Cortex of kidney (tissue), 1 donor: ENCODE measurements around the gene XYLT1.
"Not testable (repeated sequence)": the region's sequence is repeated elsewhere in the genome, so short reads cannot be mapped to it uniquely, and the experiment has no call there.

Experiments
- DNase-seq: peaks from one replicate; lab custom pipeline; 2025; lab: John Stamatoyannopoulos, UW

XYLT1 gene

DNA sequence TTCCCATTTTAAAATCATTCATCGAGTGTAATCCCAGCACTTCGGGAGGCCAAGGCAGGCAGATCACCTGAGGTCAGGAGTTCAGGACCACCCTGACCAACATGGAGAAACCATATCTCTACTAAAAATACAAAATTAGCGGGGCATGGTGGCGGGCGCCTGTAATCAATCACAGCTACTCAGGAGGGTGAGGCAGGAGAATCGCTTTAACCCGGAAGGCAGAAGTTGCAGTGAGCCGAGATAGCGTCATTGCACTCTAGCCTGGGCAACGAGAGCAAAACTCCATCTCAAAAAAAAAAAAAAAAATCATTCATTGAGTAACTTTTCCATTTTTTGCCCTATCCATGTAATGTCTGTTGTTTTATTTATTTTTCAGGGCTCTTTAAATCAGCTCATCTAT is 135.4 kb downstream of the XYLT1 start:
- DNase-seq: not testable (repeated sequence)

DNA sequence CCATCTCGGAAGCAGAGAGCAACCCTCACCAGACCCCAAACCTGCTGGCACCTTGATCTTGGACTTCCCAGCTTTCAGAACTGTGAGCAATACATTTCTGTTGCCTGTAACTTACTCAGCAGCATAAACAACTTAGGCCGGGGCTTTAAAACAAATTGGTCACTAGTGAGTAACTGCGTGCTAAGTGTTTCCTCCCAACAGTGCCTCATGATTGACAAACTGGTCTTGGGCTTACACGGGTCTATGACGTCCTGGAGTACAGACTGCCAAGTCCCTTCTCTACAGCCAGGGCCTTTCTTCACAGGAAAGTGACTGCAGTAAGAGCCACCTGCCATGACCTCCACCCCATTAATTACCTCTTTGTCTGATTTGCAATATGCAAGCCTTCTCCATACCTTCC is 136.7 kb downstream of the XYLT1 start:
- DNase-seq: no peak

DNA sequence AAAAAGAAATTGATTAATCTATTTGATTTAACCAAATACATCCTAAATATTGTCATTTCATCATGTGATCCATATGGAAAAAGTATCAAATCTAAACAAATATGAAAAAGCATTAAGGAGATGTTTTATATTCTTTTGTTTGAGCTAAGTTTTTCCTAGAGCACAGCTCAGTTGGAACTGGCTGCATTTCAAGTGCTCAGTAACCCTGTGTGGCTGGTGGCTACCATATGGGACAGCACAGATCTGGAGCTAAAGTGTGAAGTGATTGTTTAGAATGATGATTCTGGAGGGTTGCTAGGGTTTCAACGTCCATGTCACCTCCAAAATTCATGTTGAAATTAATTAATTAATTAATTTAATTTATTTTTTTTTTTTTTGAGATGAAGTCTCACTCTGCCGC is 137.5 kb downstream of the XYLT1 start:
- no peak for DNase-seq

DNA sequence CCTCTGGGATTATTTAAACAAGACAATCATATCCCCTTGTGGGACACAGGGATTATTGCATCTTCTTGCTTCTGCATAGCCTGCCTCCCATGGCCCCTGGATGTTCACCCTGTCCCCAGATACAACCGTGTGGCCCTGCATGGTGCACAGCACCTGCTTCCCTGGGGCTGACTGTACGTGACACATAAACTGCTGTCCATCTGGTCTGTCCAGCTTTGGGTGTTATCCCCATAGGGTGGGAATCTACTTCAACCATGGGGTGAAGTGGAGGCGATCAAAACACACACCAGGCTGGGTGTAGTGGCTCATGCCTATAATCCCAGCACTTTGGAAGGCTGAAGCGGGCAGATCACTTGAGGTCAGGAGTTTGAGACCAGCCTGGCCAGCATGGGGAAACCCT is 138.8 kb downstream of the XYLT1 start:
- DNase-seq: no peak

DNA sequence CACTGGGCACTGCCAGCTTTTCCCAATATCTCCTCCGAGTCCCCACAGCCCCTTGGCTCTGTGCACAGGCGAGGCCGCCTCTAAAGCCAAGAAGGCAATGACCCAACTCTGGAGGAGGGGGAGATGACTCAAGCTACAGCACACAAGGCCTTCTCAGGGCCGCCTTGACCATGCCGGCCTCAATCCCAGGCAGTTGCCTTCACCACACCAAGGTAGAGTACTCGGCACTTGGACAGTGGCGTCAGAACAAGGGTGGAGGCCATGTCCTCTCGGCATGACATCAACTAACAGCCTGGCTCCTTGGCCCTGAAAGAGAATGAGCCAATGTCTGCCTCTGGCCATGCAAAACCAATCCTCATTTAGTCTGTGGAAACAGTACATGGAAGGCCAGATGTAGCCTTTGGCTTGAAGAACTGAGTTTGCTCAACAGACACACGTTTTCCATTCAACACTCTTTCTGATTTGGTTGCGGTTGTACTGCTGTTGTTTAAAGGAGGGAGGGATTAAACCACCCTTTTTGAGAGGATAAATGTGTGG is 139.6 kb downstream of the XYLT1 start:
- no peak for DNase-seq

DNA sequence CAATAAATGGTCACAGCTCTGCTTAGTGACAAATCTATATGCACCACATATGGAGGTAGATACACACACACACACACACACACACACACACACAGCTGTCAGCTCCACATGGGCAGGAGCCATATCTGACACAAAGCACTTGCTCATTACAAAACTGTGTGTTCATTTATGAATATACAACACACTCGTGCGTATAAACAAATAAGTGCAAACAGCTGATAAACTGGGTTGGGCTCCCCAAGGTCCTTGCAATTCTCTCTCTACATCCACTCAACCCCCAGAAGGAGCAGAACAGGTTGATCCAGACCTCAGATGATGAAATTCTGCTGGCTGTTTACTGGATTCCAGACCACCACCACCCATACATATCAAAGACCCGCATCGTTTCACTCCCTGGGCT is 140.7 kb downstream of the XYLT1 start:
- no peak for DNase-seq

DNA sequence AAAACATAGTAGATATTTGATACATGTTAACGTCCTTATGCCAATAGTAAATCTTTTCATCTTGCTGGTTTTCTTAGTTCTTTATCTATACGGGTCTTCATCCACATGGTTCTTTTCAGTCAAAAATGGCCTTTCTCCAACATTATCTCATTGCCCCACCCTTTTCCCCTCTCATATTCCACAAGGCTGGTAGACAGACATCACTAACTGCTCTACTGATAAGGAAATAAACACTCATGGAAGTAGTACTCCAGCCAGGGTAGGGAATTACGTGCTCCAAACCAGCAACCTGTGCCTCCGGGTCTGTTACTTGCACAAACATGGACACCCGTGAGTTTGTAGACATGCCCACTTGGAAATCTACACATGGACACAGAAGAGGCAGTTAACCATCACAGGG is 141.4 kb downstream of the XYLT1 start:
- no peak for DNase-seq

DNA sequence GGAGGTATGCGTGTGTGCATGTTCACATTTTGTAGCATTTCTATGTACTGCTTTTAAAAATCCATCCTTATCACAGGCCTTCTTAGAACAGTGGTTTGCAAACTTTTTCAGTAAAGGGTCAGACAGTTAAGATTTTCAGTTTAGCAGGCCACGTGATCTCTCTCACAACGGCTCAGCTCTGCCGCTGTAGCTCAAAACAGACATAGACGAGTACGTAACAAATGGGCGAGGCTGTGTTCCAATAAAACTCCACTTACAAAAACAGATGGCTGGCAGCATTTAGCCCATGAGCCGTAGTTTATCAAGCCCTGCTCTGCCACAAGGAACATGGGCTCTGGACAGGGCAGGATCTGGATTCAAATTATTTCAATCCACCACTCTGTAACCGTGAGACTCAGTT is 141.8 kb downstream of the XYLT1 start:
- DNase-seq: no peak

DNA sequence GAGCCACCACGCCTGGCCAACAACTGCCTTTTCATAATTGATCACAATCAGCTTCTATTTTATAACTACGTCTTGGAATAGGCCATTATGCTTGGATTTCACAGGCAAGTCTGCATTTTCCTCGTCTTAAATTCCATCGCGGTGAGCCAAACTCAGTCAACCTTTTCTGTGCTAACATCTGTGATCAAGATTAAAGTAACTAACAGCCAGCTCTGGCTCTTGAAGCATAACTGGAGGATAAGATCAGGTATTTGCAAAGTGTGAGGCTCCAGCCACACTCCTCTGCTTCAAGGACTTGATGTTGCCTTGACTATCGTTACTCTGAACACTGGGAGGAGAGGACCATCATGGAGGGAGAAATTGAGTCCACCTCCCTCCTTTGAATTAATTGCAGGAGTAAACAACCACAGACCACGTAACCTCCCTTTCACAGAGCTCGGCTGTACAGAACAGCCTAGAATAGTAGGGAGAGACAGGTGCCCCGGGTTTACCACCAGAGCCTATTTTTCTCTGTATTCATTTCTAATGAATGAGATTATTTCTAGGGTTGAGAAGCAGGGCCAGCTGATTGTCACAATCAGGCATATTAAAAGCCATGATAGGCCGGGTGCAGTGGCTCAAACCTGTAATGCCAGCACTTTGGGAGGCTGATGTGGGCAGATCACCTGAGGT is 143.0 kb downstream of the XYLT1 start:
- no peak for DNase-seq

DNA sequence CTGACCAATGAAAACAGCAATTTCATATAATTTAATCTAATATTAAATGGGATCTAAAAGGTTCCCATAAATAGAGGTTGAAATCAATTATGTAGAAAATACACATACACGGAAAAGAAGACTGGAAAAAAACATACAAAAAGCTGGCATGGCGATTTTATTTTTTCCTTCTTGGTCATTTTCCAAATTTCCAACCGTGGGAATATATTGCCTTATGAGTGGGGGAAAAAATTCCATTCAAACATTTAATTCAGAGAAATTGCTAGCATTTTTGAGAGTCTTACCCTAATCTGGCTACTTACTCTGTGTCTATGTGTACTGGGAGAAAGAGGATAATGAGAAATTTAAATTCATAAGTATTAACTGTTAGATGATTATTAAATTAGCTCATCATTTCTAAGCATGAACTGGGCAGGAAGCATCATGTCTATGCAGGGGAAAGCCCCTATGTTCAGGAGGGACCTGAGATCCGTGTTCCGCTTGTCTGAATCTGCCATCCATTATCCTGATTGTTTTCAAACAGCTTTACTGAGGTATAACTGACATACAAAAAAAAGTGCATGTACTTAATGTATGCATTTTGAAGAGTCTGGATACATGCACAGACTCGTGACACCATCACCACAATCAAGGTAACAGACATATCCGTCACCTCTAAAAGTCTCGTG is 145.2 kb downstream of the XYLT1 start:
- DNase-seq: no peak

DNA sequence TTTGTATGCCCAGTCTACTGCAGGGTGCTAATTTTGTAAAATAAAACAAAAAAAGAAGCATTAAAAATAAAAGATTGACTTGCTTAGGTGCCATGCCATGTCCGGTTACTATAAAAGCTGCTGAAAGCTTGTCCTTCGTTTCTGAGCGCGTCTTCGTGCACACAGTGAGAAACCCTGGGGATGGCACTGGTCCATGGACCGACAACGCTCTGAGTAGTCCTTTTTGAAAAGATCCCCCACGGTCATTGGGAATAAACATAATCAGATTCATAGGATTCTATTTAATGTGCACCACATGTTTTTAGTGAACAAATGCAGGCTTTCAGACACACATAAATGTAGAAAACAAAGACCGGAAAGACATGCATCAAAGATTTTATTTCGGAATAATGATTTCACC is 146.3 kb downstream of the XYLT1 start:
- no peak for DNase-seq

DNA sequence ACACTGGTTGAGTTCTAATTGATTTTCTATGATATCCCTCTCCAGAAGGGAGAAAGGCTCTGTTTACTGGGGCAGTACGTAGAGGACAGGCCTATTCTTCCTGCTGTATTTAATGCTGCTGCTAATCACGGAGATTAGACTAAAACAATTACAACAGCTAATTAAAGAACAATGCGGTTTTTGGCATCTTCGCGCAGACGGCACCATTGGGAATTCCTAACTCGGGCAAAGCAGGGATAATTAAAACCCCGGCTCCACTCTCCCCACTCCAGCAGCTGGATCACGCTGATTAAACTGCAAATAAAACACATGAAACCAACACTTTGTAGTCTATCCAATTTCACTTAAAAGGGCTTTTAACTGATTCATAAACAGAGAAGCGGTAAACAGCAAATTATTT is 147.6 kb downstream of the XYLT1 start:
- DNase-seq: no peak

DNA sequence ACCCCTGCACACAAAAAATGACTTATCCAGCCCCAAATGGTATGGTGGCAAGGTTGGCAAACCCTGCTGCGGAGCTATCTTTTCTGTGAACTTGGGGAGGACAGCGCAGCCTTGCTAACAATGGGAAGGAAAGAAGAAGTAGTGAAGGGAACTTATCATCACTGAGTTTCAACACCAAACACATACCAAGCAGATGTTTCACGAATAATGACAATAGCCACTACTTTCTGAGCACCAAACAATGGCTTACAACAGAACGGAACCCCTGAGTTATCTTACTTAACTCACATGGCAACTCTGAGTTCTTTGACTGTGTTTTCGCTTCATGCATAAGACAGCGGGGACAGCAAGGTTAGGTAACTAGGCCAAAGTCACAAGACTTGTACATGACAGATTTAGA is 148.9 kb downstream of the XYLT1 start:
- DNase-seq: no peak

DNA sequence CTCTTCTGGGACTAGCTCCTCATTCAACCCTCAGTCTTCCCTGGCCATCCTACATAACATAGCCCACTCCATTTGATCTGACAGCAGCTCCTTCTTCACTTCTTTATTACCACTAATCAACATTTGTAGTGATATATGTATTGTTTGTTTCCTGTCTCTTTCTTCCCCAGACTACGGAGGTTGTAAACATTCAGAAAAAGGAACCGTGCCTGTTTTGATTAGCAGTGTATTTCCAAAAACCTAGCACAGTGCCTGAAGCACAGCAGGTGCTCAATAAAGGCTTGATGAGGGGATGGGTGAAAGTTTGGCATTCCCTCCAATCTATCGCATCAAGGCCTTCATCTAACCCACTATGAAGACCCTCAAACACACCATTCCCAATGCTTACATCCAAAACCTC is 150.8 kb downstream of the XYLT1 start:
- DNase-seq: no peak

DNA sequence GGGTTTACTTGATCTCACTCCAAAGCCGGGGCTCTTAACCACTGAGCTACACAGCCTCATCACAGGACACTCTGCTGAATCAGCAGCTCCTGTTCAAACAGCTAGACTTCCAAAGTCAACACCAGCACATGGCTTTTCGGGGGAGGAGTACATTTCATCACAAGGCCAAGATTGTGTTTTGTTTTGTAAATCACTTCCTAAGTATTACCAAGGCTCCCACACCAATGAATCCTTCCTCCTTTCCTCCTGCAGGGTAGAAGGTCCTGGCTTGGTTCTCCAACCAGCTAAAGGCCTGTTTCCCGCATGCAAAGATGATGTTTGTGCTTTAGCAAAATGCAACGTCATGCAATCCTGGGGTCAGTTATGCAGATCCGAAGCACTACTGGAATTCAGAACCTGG is 152.5 kb downstream of the XYLT1 start:
- DNase-seq: no peak

DNA sequence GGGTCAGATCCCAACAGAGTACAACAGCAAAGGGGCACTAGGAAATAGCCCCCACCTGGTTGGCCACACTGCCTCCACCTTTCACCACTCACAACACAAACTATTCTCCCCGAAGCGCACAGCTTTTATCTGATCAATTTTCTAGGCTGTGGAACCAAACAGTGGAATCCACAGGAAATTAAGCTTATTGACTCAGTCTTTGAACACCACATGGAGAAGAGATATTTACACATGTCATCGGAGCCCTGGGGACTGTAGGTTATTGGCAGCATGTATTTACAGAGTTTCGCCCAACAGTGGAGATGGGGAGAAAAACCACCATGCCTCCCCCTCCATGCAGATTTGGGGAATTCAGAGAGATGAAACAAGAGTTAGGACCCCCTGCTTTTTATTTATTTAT is 154.8 kb downstream of the XYLT1 start:
- no peak for DNase-seq

DNA sequence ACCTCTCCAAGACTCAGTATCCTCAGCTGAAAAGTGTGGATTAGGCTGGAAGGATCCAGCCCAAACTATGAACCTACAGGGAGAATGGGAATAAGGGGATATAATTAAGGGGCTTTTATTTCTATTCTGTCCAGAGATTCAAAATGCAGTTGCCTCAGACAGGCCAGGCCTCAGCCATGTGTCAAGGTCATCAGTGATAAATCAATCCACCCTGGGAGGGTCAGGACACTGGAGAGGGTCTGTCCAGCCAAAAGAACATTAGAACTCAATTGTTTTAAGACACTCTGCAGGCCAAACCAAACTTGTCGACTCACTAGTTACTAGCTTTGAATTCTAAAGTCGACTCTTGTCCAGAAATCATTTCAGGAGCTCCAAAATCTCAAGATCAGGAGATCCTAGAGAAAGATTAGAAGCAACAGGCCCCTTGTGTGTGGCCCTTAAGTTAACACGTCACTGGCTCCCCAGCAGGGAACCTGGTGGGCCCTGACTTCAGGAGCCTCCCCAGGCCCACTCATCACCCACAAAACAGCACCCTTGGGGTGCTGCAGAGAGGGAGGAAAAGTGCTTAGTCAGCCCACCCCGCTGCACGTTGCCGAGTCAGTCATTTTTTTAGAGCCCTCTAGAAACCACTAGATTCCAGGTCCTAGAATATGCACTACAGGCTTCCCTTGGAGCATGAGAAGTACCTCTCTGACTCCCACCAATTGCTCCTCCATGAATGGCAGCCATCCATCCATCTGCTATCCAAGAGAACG is 156.8 kb downstream of the XYLT1 start:
- DNase-seq: no peak

DNA sequence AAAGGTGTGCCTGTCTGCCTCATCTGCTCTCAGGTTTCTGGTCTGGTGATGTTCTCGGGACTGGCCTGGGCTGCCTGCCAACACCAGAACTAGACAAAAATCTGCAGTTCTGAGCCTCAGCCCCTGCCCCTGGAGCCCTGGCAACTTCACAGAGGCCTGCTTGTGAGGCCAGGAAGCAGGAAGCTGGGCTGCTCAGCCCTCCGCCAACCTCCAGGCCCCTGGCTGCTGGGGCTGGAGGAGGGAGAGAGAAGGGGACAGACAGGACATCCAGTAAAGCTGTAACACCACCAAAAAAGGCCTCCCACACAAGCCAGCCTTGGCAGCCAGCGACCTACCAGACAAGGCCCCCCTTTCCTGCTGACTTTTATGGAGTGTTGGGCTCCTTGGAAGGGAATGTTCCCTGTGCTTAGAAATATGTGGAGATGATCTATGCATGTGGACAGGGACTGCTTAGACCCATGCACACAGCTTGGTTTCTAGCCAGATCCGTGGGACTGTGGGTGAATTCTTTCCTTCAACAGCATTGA is 157.6 kb downstream of the XYLT1 start:
- DNase-seq: no peak

DNA sequence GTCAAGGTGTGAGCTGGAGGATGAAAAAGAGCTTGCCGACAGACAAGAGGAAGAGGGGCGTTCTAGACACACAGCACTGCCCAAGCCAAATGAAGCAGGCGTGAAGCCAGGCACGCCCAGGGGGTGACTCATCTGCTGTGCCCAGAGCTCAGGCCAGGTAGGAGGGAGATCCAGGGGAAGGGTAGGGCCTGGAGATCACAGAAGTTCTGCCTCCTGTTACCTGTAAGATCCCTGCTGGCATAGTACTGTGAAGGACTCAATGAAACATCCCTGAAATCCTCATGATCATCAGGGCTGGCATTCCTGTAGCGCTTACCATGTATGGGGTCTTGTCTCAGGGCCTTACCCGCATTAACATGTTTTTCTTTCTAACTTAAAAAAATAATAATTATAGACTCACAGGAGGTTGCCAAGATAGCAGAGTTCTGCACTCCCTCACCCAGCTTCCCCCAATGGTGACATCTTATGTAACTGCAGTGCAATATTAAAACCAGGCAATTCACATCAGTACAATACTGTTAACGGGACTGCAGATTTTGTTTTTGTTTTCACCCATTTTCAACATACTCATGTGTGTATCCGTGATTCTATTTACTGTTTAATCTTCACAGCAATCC is 158.6 kb downstream of the XYLT1 start:
- no peak for DNase-seq

DNA sequence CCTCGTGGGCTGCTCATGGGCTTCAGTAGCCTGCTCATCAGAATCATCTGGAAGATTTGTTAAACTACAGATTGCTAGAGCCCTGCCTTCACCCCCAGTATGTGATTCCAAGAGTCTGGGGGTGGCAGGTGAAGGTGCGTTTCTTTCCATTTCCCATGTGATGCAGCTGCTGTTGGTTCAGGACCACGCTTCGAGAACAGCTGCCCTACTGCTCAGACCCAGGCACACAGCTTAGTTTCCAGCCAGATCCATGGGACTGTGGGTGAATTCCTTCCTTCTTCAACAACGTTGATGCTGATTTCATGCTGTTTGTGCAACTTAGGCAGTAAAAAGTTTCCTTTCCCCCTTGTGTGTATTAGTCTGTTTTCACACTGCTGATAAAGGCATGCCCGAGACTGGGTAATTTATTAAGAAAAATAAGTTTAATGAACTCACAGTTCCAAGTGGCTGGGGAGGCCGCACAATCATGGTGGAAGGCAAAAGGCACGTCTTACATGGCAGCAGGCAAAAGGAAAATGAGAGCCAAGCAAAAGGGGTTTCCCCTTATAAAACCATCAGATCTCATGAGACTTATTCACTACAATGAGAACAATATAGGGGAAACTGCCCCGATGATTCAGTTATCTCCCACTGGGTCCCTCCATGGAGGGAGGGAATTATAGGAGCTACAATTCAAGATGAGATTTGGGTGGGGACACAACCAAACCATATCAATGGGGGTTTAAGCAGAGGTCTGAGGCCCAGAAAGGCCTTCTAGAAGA is 159.2 kb downstream of the XYLT1 start:
- no peak for DNase-seq

DNA sequence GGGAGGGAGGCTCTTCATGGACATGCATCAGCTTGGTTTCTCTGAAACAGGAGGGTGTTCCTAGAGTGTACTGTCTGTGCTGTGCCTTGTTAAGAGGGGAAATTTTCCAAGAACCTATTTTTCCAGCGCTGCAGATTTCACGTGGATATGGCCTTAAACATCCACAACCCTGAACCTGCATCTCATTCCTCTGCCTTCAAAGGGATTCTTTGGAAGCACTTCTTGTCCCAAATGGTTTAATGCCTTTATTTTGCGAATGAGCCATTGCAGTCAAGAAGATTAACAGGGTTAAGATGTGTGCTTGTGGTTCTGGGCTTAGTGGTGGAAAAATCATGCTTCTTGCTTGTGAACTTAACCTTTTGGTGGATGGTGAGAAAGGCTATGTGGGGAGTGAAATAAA is 161.2 kb downstream of the XYLT1 start:
- no peak for DNase-seq

DNA sequence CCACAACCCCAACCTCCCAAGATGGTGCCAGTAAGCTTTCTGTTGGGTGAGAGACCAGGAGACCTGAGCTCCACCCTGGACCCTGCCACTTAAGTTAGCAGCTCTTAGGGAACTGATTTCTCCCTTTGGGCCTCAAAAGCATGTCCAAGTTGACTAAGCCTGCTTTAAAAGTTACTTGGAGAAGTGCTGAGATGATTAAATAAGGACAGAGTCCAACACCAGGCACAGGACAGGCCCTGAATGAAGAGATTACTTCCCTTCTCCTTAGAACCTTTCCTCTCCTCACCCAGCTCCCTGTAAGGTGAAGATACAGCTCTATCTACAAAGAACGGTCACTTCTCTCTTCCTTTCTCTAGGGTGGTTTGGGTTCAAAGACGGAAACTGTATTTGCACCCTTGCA is 162.6 kb downstream of the XYLT1 start:
- DNase-seq: no peak
